ENCODE data around the gene DMRTC1B.
"Not testable (repeated sequence)": the region's sequence is repeated elsewhere in the genome, so short reads cannot be mapped to it uniquely, and the experiment has no call there.

DMRTC1B gene

GRCh38 chrX:72776653-72777466, at the start of gene DMRTC1B:
TSS of gene DMRTC1B (plus strand) at chrX:72776890. CDS start at chrX:72845136, 68,246 bp downstream.
- DNase-seq, result not testable (repeated sequence)

GRCh38 chrX:72727846-72728245, 48.8 kb upstream of the DMRTC1B start:
- DNase-seq, result no peak

DNA sequence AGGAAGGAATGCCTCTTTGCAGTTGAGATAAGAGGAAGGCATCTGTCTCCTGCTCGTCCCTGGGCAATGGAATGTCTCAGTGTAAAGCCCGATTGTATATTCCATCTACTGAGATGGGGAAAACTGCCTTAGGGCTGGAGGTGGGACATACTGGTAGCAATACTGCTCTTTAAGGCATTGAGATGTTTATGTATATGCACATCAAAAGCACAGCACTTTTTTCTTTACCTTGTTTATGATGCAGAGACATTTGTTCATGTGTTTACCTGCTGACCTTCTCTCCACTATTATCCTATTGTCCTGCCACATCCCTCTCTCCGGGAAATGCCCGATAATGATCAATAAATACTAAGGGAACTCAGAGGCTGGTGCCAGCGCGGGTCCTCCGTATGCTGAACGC, 43.1 kb upstream of the DMRTC1B start:
- DNase-seq, result not testable (repeated sequence)

DNA sequence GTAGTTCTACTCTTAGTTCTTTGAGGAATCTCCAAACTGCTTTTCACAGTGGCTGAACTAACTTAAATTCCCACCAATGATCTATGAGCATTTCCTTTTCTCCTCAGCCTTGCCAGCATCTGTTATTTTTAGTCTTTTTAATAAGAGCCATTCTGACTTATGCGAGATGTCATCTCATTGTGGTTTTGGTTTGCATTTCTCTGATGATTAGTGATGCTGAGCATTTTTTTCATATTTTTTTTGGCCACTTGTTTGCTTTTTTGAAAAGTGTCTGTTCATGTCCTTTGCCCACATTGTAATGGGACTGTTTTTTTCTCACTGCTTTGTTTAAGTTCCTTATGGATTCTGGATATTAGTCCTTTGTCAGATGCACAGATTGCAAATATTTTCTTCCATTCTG, 41.1 kb upstream of the DMRTC1B start:
- DNase-seq, result no peak

DNA sequence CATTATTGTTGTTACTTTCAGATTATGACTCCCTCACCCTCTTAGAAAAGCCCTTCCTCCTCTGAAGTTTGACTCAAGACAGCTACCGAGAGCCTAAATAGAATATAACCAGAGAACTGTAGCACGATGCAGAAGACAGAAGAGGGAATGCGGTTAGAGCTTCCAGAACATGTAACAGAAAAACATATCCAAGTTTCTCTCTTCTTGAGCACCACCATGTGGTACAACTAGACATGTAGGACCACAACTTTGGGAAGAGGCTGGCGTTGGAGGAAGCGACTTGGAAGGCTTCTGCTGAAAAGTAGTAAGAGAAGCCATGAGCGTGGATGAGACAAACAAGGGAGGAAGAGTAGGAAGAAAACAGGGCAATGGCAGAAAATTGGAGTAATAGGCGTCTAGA, 31.1 kb upstream of the DMRTC1B start:
- DNase-seq, result not testable (repeated sequence)

DNA sequence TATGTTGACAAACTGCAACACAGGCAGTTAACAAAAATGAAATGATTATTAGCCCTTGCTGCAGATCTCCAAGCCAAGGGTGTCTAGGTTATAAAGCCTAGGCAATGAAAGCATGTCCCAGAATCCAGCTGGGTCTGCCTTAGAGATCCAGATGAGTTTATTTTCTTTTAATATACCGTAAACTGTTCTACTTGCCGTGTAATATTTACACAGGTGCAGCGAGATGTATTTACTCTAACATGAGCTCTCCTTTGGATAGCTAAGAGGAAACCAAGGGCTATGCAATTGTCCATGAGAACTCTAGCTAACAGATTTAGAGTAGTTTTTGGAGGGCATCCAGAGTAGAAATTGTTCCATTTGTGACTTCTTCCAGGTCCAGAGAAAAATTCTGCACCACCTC, 28.1 kb upstream of the DMRTC1B start:
- DNase-seq, result not testable (repeated sequence)

DNA sequence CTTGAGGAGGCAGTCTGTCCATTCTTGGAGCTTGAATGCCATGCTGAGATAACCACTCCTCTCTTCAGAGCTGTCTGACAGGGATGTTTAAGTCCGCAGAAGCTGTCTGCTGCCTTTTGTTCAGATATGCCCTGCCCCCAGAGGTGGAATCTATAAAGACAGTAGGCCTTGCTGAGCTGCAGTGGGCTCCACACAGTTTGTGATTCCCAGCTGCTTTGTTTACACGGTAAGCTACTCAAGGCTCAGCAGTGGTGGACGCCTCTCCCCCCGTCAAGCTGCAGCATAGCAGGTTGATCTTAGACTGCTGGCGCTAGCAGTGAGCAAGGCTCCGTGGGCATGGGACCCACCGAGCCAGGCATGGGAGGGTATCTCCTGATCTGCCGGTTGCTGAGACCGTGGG, 16.2 kb upstream of the DMRTC1B start:
- DNase-seq, result not testable (repeated sequence)

GRCh38 chrX:72777467-72777790, 739 bp downstream of the DMRTC1B start:
- DNase-seq, result not testable (repeated sequence)

DNA sequence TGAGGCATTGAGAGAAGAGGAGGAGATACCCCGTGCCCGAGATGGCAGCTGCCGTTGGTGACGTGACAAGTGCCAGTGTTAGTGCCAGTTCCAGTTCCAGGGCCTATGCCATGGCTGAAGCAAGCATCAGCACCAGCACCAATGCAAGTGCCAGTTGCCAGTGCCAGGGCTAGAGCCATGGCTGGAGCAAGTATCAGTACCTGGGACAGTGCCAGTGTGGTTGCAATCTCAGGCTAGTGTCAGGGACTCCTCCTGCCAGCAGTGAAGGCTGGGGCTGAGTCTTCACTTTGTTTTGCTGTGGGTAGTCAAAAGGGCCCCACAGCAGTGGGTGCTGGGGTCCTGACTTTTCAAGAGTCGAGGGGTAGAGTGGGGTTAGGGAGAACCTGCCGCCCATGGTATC, 1.5 kb downstream of the DMRTC1B start:
- DNase-seq, result not testable (repeated sequence)

DNA sequence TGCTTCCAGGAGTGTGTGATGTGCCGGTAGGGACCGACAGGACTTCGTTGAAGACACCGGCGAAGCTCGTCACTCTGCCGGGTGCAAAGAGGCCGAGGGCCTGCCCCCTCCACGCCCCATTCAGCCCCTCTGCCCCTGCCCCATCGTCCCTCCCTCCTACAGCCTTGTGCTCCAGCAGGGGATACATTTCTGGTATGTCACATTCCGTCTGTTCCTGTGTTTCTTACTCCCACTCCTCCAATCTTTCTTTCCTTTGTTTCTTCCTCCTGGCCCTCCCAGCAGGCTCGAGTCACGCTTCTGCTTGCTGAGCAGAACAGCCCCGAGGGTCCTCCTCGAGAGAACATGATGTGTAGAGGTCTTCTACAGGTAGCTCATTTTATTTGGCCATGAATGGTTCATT, 5.9 kb downstream of the DMRTC1B start, which contains the start of gene FAM236B:
FAM236B (minus strand) TSS at position 101 of the 400 bp plus-strand sequence; CDS start at position 1, 100 bp downstream.
- not testable (repeated sequence) for DNase-seq

- not testable (repeated sequence) for DNase-seq
These were observed 6.8 kb downstream of the DMRTC1B start for GRCh38 chrX:72783365-72783936.

DNA sequence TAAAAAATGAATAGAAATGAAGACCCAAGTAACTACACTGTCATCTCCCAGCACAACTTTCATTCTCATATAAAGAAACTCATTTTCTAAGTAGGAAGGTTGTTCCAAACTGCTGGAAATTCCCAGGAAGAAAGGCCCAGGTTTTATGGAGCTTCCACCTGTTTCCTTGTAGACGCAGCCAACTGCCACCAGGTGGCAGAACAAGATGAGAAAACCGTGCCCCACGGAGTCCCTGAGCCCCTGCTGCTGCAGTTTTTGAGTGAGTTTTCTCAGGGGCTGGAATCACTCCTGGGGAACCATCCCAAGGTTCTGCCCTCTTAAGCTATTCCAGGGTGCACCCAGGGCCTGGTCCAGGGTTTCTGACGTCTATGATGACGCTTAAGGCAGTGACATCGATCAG, 7.3 kb downstream of the DMRTC1B start:
- DNase-seq, result not testable (repeated sequence)

GRCh38 chrX:72788142-72788541, 11.5 kb downstream of the DMRTC1B start:
- DNase-seq, result not testable (repeated sequence)

- DNase-seq, result not testable (repeated sequence)
These were observed 13.7 kb downstream of the DMRTC1B start for GRCh38 chrX:72790390-72790789.

DNA sequence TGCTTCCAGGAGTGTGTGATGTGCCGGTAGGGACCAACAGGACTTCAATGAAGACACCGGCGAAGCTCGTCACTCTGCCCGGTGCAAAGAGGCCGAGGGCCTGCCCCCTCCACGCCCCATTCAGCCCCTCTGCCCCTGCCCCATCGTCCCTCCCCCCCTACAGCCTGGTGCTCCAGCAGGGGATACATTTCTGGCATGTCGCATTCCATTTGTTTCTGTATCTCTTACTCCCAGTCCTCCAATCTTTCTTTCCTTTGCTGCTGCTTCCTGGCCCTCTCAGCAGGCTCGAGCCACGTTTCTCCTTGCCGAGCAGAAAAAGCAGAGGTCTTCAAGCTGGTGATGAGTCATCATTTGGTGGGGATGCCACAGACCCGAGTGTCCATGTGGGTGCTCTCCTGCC, 31.4 kb downstream of the DMRTC1B start, which contains the start of gene FAM236D:
FAM236D (minus strand) TSS at position 101 of the 400 bp plus-strand sequence; CDS start at position 1, 100 bp downstream.
- not testable (repeated sequence) for DNase-seq

DNA sequence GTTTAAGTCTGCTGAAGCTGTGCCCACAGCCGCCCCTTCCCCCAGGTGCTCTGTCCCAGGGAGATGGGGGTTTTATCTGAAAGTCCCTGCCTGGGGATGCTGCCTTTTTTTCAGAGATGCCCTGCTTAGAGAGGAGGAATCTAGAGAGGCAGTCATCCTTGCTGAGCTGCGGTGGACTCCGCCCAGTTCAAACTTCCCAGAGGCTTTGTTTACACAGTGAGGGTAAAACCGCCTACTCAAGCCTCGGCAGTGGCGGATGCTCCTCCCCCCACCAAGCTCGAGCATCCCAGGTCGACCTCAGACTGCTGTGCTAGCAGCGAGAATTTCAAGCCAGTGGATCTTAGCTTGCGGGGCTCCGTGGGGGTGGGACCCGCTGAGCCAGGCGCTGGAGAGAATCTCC, 54.0 kb downstream of the DMRTC1B start:
- not testable (repeated sequence) for DNase-seq

- DNase-seq, result not testable (repeated sequence)
These were observed 60.8 kb downstream of the DMRTC1B start for GRCh38 chrX:72837532-72837931.

DNA sequence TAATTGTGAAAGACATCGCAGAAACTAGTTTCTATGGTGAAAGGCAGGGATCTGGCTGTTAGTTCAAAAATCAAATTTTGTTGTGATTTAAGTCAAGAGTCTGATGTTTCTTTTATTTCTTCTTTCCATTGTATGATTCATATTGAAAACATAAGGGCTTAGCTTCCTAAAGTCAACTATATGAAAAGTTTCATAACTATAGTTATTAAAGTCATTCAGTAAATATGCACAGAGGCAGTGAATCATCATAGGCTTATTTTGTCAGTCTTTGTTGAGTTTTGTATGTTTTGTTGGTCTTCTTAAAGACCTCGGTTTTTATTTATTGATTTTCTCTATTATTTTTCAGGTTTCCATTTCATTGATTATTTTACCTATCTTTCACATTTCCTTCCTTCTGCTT, 106.2 kb downstream of the DMRTC1B start:
- DNase-seq, result not testable (repeated sequence)

GRCh38 chrX:72889740-72890139, 113.0 kb downstream of the DMRTC1B start:
- not testable (repeated sequence) for DNase-seq

Measured in activated naive CD4-positive, alpha-beta T cell treated with anti-CD3 and anti-CD28 coated beads, Interleukin-2, amount 50 U/mL, for 16 hours (primary cell).